ENCODE results near the gene SLC16A3. TPM values are rescaled to one million over a fixed set of nuclear protein-coding genes. Genes with fewer than 3 reads are reported as not detected.

SLC16A3 gene
- total RNA-seq = 100 to 1,000 TPM in 1 of 2 donors, 10 to 100 TPM in 1; 76.0 to 113 TPM

DNA sequence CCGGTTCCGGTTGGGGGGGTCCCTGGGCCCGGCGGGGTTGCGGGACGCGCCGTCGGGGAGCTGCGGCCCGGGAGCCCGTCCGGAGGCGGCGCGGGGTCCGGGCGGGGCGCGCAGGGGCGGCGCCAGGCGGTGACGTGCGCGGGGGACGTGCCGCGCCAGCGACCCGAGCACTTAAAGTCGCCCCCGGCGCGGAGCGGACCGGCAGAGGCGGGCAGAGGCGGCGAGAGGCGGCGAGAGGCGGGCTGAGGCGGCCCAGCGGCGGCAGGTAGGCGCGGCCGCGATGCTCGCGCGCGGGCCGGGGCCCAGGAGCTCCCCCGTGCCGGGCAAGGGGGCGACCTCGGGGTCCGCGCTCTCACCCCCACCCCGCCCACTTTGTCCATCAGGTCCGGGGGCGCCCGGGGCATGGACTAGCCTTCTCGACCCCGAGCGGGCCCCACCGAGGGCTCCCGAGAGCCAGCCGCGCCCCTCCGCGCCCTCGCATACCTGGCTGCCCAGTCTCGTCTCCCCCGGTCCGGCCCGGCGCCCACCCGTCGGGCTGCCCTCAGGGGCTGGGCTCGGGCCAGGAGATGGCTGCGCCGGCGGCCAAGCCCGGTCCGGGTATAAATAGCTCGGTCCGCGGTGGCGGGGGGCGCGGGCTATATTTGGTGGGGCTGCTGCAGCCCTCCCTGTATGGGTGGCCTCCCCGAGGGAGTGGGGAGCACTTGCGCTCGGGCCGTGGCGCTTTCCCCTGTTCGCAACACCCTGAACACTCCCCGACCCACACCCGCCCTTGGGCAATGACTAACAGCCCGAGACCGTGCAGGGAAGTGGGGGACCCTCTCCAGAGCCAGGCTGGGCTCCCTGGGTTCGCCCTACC is at the start of gene SLC16A3:
Gene SLC16A3, plus strand, starts transcription at position 201 of the 856 bp plus-strand sequence. CDS start 6,967 bp downstream, outside the sequence.
- TF ChIP-seq, protein P1, sequence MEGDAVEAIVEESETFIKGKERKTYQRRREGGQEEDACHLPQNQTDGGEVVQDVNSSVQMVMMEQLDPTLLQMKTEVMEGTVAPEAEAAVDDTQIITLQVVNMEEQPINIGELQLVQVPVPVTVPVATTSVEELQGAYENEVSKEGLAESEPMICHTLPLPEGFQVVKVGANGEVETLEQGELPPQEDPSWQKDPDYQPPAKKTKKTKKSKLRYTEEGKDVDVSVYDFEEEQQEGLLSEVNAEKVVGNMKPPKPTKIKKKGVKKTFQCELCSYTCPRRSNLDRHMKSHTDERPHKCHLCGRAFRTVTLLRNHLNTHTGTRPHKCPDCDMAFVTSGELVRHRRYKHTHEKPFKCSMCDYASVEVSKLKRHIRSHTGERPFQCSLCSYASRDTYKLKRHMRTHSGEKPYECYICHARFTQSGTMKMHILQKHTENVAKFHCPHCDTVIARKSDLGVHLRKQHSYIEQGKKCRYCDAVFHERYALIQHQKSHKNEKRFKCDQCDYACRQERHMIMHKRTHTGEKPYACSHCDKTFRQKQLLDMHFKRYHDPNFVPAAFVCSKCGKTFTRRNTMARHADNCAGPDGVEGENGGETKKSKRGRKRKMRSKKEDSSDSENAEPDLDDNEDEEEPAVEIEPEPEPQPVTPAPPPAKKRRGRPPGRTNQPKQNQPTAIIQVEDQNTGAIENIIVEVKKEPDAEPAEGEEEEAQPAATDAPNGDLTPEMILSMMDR (IDR thresholded peaks at IDR 0.05) = no peak
- no peak for ATAC-seq (ENCODE audit: insufficient number of reproducible peaks, low FRiP score, low read depth)
- H3K4me1 ChIP-seq (ENCODE audit: control insufficient read depth in 1 of 2, low read depth in 2 of 2) = peaks cover 17 to 40% of the 10 kb centered on the region in 2 donors

GRCh38 chr17:82179412-82179811 is 49.4 kb upstream of the SLC16A3 start:
- ATAC-seq (ENCODE audit: insufficient number of reproducible peaks, low FRiP score, low read depth) (no peak), DNase-seq (ENCODE audit: low spot score) (no peak)
- no peaks in the 10 kb centered on the region for H3K9me3 ChIP-seq
- H3K27ac ChIP-seq = no peak overlapping the region
- H3K36me3 ChIP-seq = peaks cover 4% of the 10 kb centered on the region
- TF ChIP-seq, protein P1 (IDR thresholded peaks at IDR 0.05) = no peak
- H3K4me3 ChIP-seq = no peak overlapping the region
- H3K4me1 ChIP-seq (ENCODE audit: control insufficient read depth in 1 of 2, low read depth in 2 of 2) = no peaks in the 10 kb centered on the region
- no peaks in the 10 kb centered on the region for H3K27me3 ChIP-seq (replicated peaks; ENCODE audit: insufficient read depth)

More for the DNA sequence above, at the start of gene SLC16A3:
- Histone ChIP-seq H3K9me3 (no peaks in the 10 kb centered on the region), H3K27ac (peak within 1 kb of the TSS; percentile 71 to 86), H3K36me3 (no peaks in the 10 kb centered on the region), H3K27me3 (replicated peaks; ENCODE audit: insufficient read depth) (no peaks in the 10 kb centered on the region), H3K4me3 (peak within 1 kb of the TSS; percentile 91)
- DNase-seq (ENCODE audit: low spot score) = no peak

DNA sequence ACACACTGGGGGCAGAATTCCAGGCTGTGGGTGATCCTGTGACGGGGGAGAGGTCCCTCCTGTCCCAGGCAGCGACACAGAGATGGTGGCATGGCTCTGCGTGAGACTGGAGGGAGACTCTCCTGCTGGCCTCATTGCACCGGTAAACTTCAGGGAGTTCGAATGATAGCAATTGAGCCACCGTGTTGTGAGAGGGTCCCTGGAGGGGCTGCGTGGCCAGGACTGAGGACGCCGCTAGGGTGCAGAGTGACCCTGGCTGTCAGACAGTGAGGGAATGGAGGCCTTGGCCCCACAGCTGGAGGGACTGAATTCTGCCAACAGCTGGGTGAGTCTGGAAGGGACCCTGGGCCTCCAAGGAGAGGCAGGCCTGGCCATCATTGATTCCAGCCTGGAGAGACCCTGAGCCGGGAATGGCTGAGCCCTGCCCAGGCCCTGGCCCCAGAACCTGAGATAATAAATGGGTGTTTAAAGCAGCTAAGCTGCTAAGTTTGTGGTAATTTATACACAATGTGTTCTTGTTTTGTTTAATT is 48.8 kb upstream of the SLC16A3 start:
- DNase-seq (ENCODE audit: low spot score) (no peak), ATAC-seq (ENCODE audit: insufficient number of reproducible peaks, low FRiP score, low read depth) (no peak)
- no peaks in the 10 kb centered on the region for H3K9me3 ChIP-seq
- H3K27ac ChIP-seq = no peak overlapping the region
- H3K4me3 ChIP-seq = no peak overlapping the region
- TF ChIP-seq, protein P1 (IDR thresholded peaks at IDR 0.05) = no peak
- no peaks in the 10 kb centered on the region for H3K4me1 ChIP-seq (ENCODE audit: control insufficient read depth in 1 of 2, low read depth in 2 of 2)
- H3K27me3 ChIP-seq (replicated peaks; ENCODE audit: insufficient read depth) = no peaks in the 10 kb centered on the region
- peaks cover 10% of the 10 kb centered on the region for H3K36me3 ChIP-seq

GRCh38 chr17:82180776-82181528 is 47.9 kb upstream of the SLC16A3 start:
- peaks cover 10% of the 10 kb centered on the region for H3K36me3 ChIP-seq
- ATAC-seq (ENCODE audit: insufficient number of reproducible peaks, low FRiP score, low read depth) (no peak), DNase-seq (ENCODE audit: low spot score) (no peak)

More at GRCh38 chr17:82180776-82181528, 47.9 kb upstream of the SLC16A3 start:
- Histone ChIP-seq H3K4me1 (ENCODE audit: control insufficient read depth in 1 of 2, low read depth in 2 of 2) (no peaks in the 10 kb centered on the region), H3K9me3 (no peaks in the 10 kb centered on the region), H3K27me3 (replicated peaks; ENCODE audit: insufficient read depth) (no peaks in the 10 kb centered on the region), H3K4me3 (no peak overlapping the region), H3K27ac (no peak overlapping the region)
- TF ChIP-seq, protein P1 (IDR thresholded peaks at IDR 0.05) = no peak

All from thoracic aorta (tissue), 2 donors.